Peyer's patch (tissue), 4 donors: ENCODE results near the gene IFT122. TPM values are rescaled to one million over a fixed set of nuclear protein-coding genes. Genes with fewer than 3 reads are reported as not detected.

ENCODE experiments used
- DNase-seq, 3 donors: peaks; one replicate each; pipeline ENCODE4 v3.0.0-alpha.2; 2017 to 2019
- H3K27ac ChIP-seq, 4 donors: fragments of 200-600 bp; sonication (generic); one replicate each; pipeline ENCODE4 v1.5.1; 2016 to 2019
- H3K27me3 ChIP-seq, 2 donors: fragments of 200-600 bp; sonication (generic); one replicate each; pipeline ENCODE4 v1.5.1; 2019
- H3K36me3 ChIP-seq, 3 donors: fragments of 200-600 bp; sonication (generic); one replicate each; pipeline ENCODE4 v1.5.1; 2016 to 2019
- H3K4me1 ChIP-seq, 4 donors: fragments of 200-600 bp; sonication (generic); one replicate each; pipeline ENCODE4 v1.5.1; 2016 to 2019
- H3K4me3 ChIP-seq, 4 donors: fragments of 200-600 bp; sonication (generic); 1 replicate in 3 of 4; 2 replicates in 1 of 4; pipeline ENCODE4 v1.5.1; 2016 to 2019; ENCODE audit warnings: mild to moderate bottlenecking in 1 of 4
- H3K9me3 ChIP-seq, 4 donors: fragments of 200-600 bp; sonication (generic); one replicate each; pipeline ENCODE4 v1.5.1; 2016 to 2019; ENCODE audit warnings: mild to moderate bottlenecking in 1 of 4
- POLR2A ChIP-seq, 2 donors: fragments of 450-650 bp; IDR thresholded peaks; one replicate each; pipeline ENCODE4 v1.5.1; 2017; ENCODE audit warnings: antibody characterized with exemption in 2 of 2, mild to moderate bottlenecking in 2 of 2, moderate library complexity in 2 of 2
- total RNA-seq, 4 donors: library from RNA; depleted of rRNA; stranded (reverse); fragments of >200 nt; gene quantifications; one replicate each; pipeline ENCODE4 v1.1.0, GENCODE V29; 2016
- TF ChIP-seq, protein P1 (sequence below), 6 experiments: fragments of 450-650 bp in 4 of 6; fragments of 200-600 bp in 2 of 6; sonication (generic) in 1 of 6; IDR thresholded peaks; one replicate each; pipeline ENCODE4 v1.5.1; 2017 to 2019; ENCODE audit warnings: antibody characterized with exemption in 6 of 6, mild to moderate bottlenecking in 3 of 6, moderate library complexity in 1 of 6

IFT122 gene
- total RNA-seq, 4 donors from 2014 or later, result 10.9 to 85.0 (median 26.4) TPM

- H3K27me3 ChIP-seq, result no peaks in the 10 kb centered on the region
- H3K9me3 ChIP-seq, result no peaks in the 10 kb centered on the region
- H3K4me1 ChIP-seq, result no peaks in the 10 kb centered on the region
- H3K36me3 ChIP-seq, result no peaks in the 10 kb centered on the region
- no peak for DNase-seq
- TF ChIP-seq, protein P1, sequence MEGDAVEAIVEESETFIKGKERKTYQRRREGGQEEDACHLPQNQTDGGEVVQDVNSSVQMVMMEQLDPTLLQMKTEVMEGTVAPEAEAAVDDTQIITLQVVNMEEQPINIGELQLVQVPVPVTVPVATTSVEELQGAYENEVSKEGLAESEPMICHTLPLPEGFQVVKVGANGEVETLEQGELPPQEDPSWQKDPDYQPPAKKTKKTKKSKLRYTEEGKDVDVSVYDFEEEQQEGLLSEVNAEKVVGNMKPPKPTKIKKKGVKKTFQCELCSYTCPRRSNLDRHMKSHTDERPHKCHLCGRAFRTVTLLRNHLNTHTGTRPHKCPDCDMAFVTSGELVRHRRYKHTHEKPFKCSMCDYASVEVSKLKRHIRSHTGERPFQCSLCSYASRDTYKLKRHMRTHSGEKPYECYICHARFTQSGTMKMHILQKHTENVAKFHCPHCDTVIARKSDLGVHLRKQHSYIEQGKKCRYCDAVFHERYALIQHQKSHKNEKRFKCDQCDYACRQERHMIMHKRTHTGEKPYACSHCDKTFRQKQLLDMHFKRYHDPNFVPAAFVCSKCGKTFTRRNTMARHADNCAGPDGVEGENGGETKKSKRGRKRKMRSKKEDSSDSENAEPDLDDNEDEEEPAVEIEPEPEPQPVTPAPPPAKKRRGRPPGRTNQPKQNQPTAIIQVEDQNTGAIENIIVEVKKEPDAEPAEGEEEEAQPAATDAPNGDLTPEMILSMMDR (IDR thresholded peaks at IDR 0.05), result no peak
- no peak for TF ChIP-seq POLR2A (IDR thresholded peaks at IDR 0.05)
- no peak overlapping the region for H3K27ac ChIP-seq
- H3K4me3 ChIP-seq, result no peak overlapping the region
These were observed 107.2 kb downstream of the IFT122 start for GRCh38 chr3:129547241-129547640.

DNA sequence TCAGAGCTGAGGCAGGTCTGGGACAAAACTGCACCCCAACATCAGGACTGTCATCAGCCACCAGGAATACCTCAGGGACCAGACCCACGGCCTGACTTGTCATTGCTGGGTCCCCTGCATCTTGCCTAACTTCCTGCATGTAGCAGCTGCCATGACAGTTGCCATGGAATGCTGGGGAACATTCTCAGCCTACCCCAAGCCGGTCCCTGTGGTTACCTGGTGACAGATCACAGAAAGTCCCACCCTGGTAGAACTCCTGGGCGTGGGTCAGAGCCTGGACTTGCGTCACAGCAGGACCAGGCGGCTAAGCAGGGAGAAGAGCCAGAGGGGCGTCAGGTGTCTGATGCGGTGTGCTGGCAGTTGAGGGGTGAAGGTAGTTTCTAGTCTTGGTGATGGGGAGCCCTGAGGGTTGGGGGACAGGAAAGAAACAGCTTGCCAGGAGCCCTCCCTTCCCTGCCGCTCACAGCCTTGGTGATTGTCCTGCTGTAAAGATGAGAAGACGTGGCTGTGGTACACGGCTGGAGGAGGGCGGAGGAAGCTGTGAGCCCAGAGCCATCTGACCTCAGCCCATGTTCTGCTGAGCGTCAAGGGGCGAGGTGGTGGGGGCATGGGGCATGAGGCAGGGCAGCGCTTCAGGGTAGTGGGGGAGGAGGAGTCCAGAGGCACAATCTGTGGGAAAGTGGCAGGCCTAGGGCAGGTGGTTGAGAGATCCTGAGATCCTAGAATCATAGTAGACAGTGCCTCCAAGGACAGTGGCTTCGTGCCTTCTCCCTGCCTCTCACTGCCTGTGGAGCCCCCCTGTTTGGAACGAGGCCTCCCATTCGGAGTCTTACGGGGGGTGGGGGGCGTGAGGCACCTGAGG, 108.3 kb downstream of the IFT122 start:
- H3K36me3 ChIP-seq, result no peaks in the 10 kb centered on the region
- no peak overlapping the region for H3K27ac ChIP-seq
- no peak for DNase-seq
- TF ChIP-seq, protein P1 (IDR thresholded peaks at IDR 0.05), result no peak
- TF ChIP-seq POLR2A (IDR thresholded peaks at IDR 0.05), result no peak
- H3K27me3 ChIP-seq, result no peaks in the 10 kb centered on the region
- no peaks in the 10 kb centered on the region for H3K4me1 ChIP-seq
- H3K9me3 ChIP-seq, result no peaks in the 10 kb centered on the region
- H3K4me3 ChIP-seq, result no peak overlapping the region

DNA sequence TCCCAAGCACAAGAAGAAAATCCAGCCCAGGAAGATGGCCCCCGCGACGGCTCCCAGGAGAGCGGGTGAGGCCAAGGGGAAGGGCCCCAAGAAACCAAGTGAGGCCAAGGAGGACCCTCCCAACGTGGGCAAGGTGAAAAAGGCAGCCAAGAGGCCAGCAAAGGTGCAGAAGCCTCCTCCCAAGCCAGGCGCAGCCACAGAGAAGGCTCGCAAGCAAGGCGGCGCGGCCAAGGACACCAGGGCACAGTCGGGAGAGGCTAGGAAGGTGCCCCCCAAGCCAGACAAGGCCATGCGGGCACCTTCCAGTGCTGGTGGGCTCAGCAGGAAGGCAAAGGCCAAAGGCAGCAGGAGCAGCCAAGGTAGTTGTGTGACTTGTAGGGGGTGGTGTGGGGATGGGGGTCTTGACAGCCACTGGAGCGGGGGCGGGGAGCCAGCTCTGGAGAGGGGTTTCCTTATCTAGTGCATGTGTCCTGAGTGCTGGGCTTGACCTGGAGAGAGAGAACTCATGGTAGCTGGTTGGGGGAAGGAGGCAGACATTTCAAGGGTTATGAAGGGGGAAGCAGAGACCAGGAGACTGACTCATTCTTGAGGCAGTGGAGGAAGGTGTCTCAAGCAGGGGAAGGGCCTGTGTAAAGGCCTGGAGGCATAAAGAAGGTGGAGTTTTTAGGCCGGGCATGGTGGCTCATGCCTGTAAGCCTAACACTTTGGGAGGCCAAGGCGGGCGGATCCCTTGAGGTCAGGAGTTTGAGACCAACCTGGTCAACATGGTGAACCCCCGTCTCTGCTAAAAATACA, 109.2 kb downstream of the IFT122 start:
- no peak for DNase-seq
- Histone ChIP-seq H3K4me3 (no peak overlapping the region), H3K27me3 (no peaks in the 10 kb centered on the region), H3K4me1 (no peaks in the 10 kb centered on the region), H3K36me3 (no peaks in the 10 kb centered on the region), H3K9me3 (no peaks in the 10 kb centered on the region), H3K27ac (no peak overlapping the region)
- TF ChIP-seq POLR2A (IDR thresholded peaks at IDR 0.05), result no peak
- TF ChIP-seq, protein P1 (IDR thresholded peaks at IDR 0.05), result no peak

DNA sequence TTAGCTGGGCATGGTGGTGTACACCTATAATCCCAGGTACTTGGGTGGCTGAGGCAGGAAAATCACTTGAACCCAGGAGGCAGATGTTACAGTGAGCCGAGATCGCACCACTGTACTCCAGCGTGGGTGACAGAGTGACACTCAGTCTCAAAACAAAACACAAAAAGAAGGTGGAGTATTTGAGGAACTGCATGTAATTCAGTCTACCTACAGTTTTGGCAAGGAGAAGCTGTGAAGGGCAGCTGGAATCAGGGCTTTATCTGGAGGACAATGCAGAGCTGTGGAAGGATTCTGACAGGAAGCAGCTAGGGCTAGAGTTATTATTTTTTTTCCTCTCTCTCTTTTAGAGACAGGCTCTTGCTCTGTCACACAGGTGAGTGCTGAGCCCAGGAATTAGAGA, 109.8 kb downstream of the IFT122 start:
- Histone ChIP-seq H3K4me1 (no peaks in the 10 kb centered on the region), H3K27me3 (no peaks in the 10 kb centered on the region), H3K4me3 (no peak overlapping the region), H3K36me3 (no peaks in the 10 kb centered on the region), H3K27ac (no peak overlapping the region), H3K9me3 (no peaks in the 10 kb centered on the region)
- DNase-seq, result no peak
- no peak for TF ChIP-seq POLR2A (IDR thresholded peaks at IDR 0.05)
- TF ChIP-seq, protein P1 (IDR thresholded peaks at IDR 0.05), result no peak

GRCh38 chr3:129552287-129553050, 112.4 kb downstream of the IFT122 start:
- TF ChIP-seq POLR2A (IDR thresholded peaks at IDR 0.05), result no peak
- TF ChIP-seq, protein P1 (IDR thresholded peaks at IDR 0.05), result no peak
- Histone ChIP-seq H3K4me1 (no peaks in the 10 kb centered on the region), H3K9me3 (no peaks in the 10 kb centered on the region), H3K4me3 (no peak overlapping the region), H3K27ac (no peak overlapping the region), H3K27me3 (no peaks in the 10 kb centered on the region), H3K36me3 (no peaks in the 10 kb centered on the region)
- DNase-seq, result no peak
